OCI-LY7 (cell line): Measurements from ENCODE around the gene AKR1B15.

Experiments
- CTCF ChIP-seq: fragments of 200-600 bp; sonication (generic); conservative IDR thresholded peaks from 2 replicates; pipeline ENCODE4 v1.5.1; 2014; ENCODE audit warnings: mild to moderate bottlenecking, antibody characterized with exemption, low read length, moderate library complexity, mixed read lengths
- EZH2phosphoT487 ChIP-seq: fragments of 200-600 bp; sonication (generic); IDR thresholded peaks from 2 replicates; pipeline ENCODE4 v1.6.1; 2018; ENCODE audit warnings: low read depth, borderline replicate concordance, mild to moderate bottlenecking, mixed run types, antibody characterized with exemption, low read length, moderate library complexity, mixed read lengths

- TF ChIP-seq CTCF (no peak), EZH2phosphoT487 (no peak)
These were observed 74.3 kb downstream of the AKR1B15 start for GRCh38 chr7:134623193-134623592.
